OCI-LY1 (cell line): Measurements from ENCODE around the gene INHBC.

Experiments used
- CTCF ChIP-seq: fragments of 200-600 bp; sonication (generic), shearing (Covaris generic); IDR thresholded peaks from 2 replicates; pipeline ENCODE4 v1.5.1; 2017; ENCODE audit warnings: mild to moderate bottlenecking, antibody characterized with exemption, low read length, moderate library complexity, mixed read lengths
- EZH2 ChIP-seq: fragments of 200-600 bp; sonication (generic), shearing (Covaris generic); IDR thresholded peaks from 2 replicates; pipeline ENCODE4 v1.8.0; 2017; ENCODE audit warnings: borderline replicate concordance, mixed run types, mild to moderate bottlenecking, antibody characterized with exemption, low read length, moderate library complexity, mixed read lengths

DNA sequence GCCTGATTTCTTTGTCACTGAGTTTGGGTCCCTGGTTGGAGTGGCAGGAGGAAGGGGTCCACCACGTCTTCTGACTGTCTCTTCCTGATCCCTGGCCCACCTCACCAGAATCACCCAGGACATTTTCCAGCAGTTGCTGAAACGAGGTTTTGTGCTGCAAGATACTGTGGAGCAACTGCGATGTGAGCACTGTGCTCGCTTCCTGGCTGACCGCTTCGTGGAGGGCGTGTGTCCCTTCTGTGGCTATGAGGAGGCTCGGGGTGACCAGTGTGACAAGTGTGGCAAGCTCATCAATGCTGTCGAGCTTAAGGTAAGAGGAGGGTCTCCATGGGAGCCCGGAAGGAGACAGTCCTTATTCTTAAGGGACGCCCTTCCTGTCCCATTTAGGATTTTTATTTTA is 65.6 kb downstream of the INHBC start:
- TF ChIP-seq CTCF = no peak
- TF ChIP-seq EZH2 = no peak
